IPS-15b (cell line): Measurements from ENCODE around the gene PHLPP1.

Source experiments
- H3K27me3 ChIP-seq: one replicate; pipeline ENCODE4 v1.6.1; 2013; ENCODE audit warnings: low read length; ENCODE audit not compliant: control insufficient read depth, insufficient read depth
- H3K36me3 ChIP-seq: one replicate; pipeline ENCODE4 v1.6.1; 2013; ENCODE audit warnings: low read length; ENCODE audit not compliant: control insufficient read depth, insufficient read depth
- H3K4me1 ChIP-seq: one replicate; pipeline ENCODE4 v1.6.1; 2013; ENCODE audit warnings: mild to moderate bottlenecking, low read length; ENCODE audit not compliant: control insufficient read depth, insufficient read depth
- H3K4me3 ChIP-seq: one replicate; pipeline ENCODE4 v1.5.1; 2013; ENCODE audit warnings: low read depth, low read length
- H3K9ac ChIP-seq: one replicate; pipeline ENCODE4 v1.6.1; 2013; ENCODE audit warnings: low read depth, mild to moderate bottlenecking, low read length
- H3K9me3 ChIP-seq: one replicate; pipeline ENCODE4 v1.6.1; 2013; ENCODE audit warnings: mild to moderate bottlenecking, low read length; ENCODE audit not compliant: control insufficient read depth, insufficient read depth

PHLPP1 gene

GRCh38 chr18:62919109-62919838 is 203.9 kb downstream of the PHLPP1 start:
- Histone ChIP-seq H3K9me3 (no peaks in the 10 kb centered on the region), H3K4me1 (no peaks in the 10 kb centered on the region), H3K9ac (no peak overlapping the region), H3K27me3 (no peaks in the 10 kb centered on the region), H3K36me3 (no peaks in the 10 kb centered on the region), H3K4me3 (no peak overlapping the region)

- no peaks in the 10 kb centered on the region for H3K4me1 ChIP-seq
Measured at GRCh38 chr18:62925031-62925688, 209.8 kb downstream of the PHLPP1 start.

GRCh38 chr18:62928326-62928725 is 213.0 kb downstream of the PHLPP1 start:
- Histone ChIP-seq H3K4me1 (no peaks in the 10 kb centered on the region), H3K27me3 (no peaks in the 10 kb centered on the region), H3K4me3 (no peak overlapping the region), H3K36me3 (no peaks in the 10 kb centered on the region), H3K9me3 (no peaks in the 10 kb centered on the region), H3K9ac (no peak overlapping the region)

More at GRCh38 chr18:62925031-62925688, 209.8 kb downstream of the PHLPP1 start:
- Histone ChIP-seq H3K9me3 (no peaks in the 10 kb centered on the region), H3K9ac (no peak overlapping the region), H3K36me3 (no peaks in the 10 kb centered on the region), H3K27me3 (no peaks in the 10 kb centered on the region), H3K4me3 (no peak overlapping the region)

- no peaks in the 10 kb centered on the region for H3K4me1 ChIP-seq
- H3K4me3 ChIP-seq = no peak overlapping the region
- no peaks in the 10 kb centered on the region for H3K27me3 ChIP-seq
- H3K9me3 ChIP-seq = no peaks in the 10 kb centered on the region
- no peak overlapping the region for H3K9ac ChIP-seq
- no peaks in the 10 kb centered on the region for H3K36me3 ChIP-seq
Measured at GRCh38 chr18:62933261-62933887, 218.0 kb downstream of the PHLPP1 start.

GRCh38 chr18:62935994-62936393 is 220.7 kb downstream of the PHLPP1 start:
- no peak overlapping the region for H3K4me3 ChIP-seq
- H3K36me3 ChIP-seq = no peaks in the 10 kb centered on the region
- H3K9ac ChIP-seq = no peak overlapping the region
- H3K27me3 ChIP-seq = no peaks in the 10 kb centered on the region
- no peaks in the 10 kb centered on the region for H3K4me1 ChIP-seq
- no peaks in the 10 kb centered on the region for H3K9me3 ChIP-seq

GRCh38 chr18:62937065-62937464 is 221.7 kb downstream of the PHLPP1 start:
- Histone ChIP-seq H3K4me1 (no peaks in the 10 kb centered on the region), H3K4me3 (no peak overlapping the region), H3K9me3 (no peaks in the 10 kb centered on the region), H3K27me3 (no peaks in the 10 kb centered on the region), H3K9ac (no peak overlapping the region), H3K36me3 (no peaks in the 10 kb centered on the region)

GRCh38 chr18:62938006-62938405 is 222.7 kb downstream of the PHLPP1 start:
- Histone ChIP-seq H3K4me1 (no peaks in the 10 kb centered on the region), H3K4me3 (no peak overlapping the region), H3K27me3 (no peaks in the 10 kb centered on the region), H3K36me3 (no peaks in the 10 kb centered on the region), H3K9ac (no peak overlapping the region), H3K9me3 (no peaks in the 10 kb centered on the region)

GRCh38 chr18:62938487-62938886 is 223.1 kb downstream of the PHLPP1 start:
- H3K27me3 ChIP-seq = no peaks in the 10 kb centered on the region
- no peak overlapping the region for H3K9ac ChIP-seq
- H3K36me3 ChIP-seq = no peaks in the 10 kb centered on the region
- H3K4me1 ChIP-seq = no peaks in the 10 kb centered on the region
- H3K4me3 ChIP-seq = no peak overlapping the region
- H3K9me3 ChIP-seq = no peaks in the 10 kb centered on the region

- Histone ChIP-seq H3K4me3 (no peak overlapping the region), H3K4me1 (no peaks in the 10 kb centered on the region)
Measured at GRCh38 chr18:62939433-62939832, 224.1 kb downstream of the PHLPP1 start.

GRCh38 chr18:62939926-62940325 is 224.6 kb downstream of the PHLPP1 start:
- Histone ChIP-seq H3K4me1 (no peaks in the 10 kb centered on the region), H3K4me3 (no peak overlapping the region), H3K27me3 (no peaks in the 10 kb centered on the region), H3K9me3 (no peaks in the 10 kb centered on the region), H3K9ac (no peak overlapping the region), H3K36me3 (no peaks in the 10 kb centered on the region)

More at GRCh38 chr18:62939433-62939832, 224.1 kb downstream of the PHLPP1 start:
- no peak overlapping the region for H3K9ac ChIP-seq
- no peaks in the 10 kb centered on the region for H3K36me3 ChIP-seq
- H3K27me3 ChIP-seq = no peaks in the 10 kb centered on the region
- H3K9me3 ChIP-seq = no peaks in the 10 kb centered on the region

- no peaks in the 10 kb centered on the region for H3K27me3 ChIP-seq
- no peaks in the 10 kb centered on the region for H3K4me1 ChIP-seq
- no peaks in the 10 kb centered on the region for H3K9me3 ChIP-seq
- H3K36me3 ChIP-seq = peaks cover 8% of the 10 kb centered on the region
- H3K9ac ChIP-seq = no peak overlapping the region
- H3K4me3 ChIP-seq = no peak overlapping the region
Measured at GRCh38 chr18:62942578-62942977, 227.2 kb downstream of the PHLPP1 start.

GRCh38 chr18:62944454-62944853 is 229.1 kb downstream of the PHLPP1 start:
- Histone ChIP-seq H3K4me1 (no peaks in the 10 kb centered on the region), H3K9ac (no peak overlapping the region), H3K9me3 (no peaks in the 10 kb centered on the region), H3K36me3 (peaks cover 8% of the 10 kb centered on the region), H3K27me3 (no peaks in the 10 kb centered on the region), H3K4me3 (no peak overlapping the region)
